HCT116 (cell line): ENCODE data around the gene PLEKHA5. TPM values are rescaled to one million over a fixed set of nuclear protein-coding genes. Genes with fewer than 3 reads are reported as not detected.
"Not testable (repeated sequence)": the region's sequence is repeated elsewhere in the genome, so short reads cannot be mapped to it uniquely, and the experiment has no call there.

ENCODE experiments used
- ATAC-seq: fragments of 200-7000 bp; cut with Tn5 transposase; 2 replicates; pipeline ENCODE4 v1.9.1; 2020; ENCODE audit warnings: mild to moderate bottlenecking, moderate library complexity
- BruUV-seq: library from RNA; stranded (reverse); fragments of 400-500 nt; replicated peaks from 2 replicates; lab custom pipeline; 2021; lab: Mats Ljungman, UMichigan
- CTCF ChIA-PET: fragments of 300-600 bp; sonication (Branson Sonifier 250); formaldehyde crosslinking; loops from one replicate; lab custom pipeline; 2021; ENCODE audit warnings: antibody characterized with exemption; lab: Charles Lee
- POLR2A ChIA-PET: fragments of 300-600, 350-600 bp; sonication (Branson Sonifier 250); formaldehyde crosslinking; loops from one replicate; lab custom pipeline; 2021; ENCODE audit warnings: antibody characterized with exemption; lab: Charles Lee
- RAD21 ChIA-PET, 2 experiments: fragments of 300-600 bp; sonication (Branson Sonifier 250); formaldehyde crosslinking; loops; one replicate each; lab custom pipeline; 2023; ENCODE audit warnings: low total read pairs in 2 of 2; ENCODE audit not compliant: uncharacterized antibody in 2 of 2, unreplicated experiment in 2 of 2, low non-redundant PET in 1 of 2; lab: Charles Lee
- DNase-seq: peaks from one replicate; pipeline ENCODE4 v3.0.0-alpha.2; 2010; ENCODE audit warnings: low read depth, low spot score
- H2AFZ ChIP-seq: fragments of 200-600 bp; shearing (Covaris generic), sonication (generic); 2 replicates; pipeline ENCODE4 v1.6.1; 2017; ENCODE audit warnings: low read depth, mixed run types, mixed read lengths, antibody characterized with exemption, low read length; ENCODE audit not compliant: poor library complexity, severe bottlenecking
- H3K27ac ChIP-seq: 2 replicates; pipeline ENCODE4 v1.5.1; 2012; ENCODE audit warnings: low read depth, low read length
- H3K27me3 ChIP-seq: fragments of 200-600 bp; sonication (generic); 2 replicates; pipeline ENCODE4 v1.6.1; 2016; ENCODE audit warnings: mixed run types, low read length, mixed read lengths; ENCODE audit not compliant: insufficient read depth
- H3K36me3 ChIP-seq, 2 experiments: fragments of 200-500 bp in 1 of 2; fragments of 200-600 bp in 1 of 2; sonication (Bioruptor generic) in 1 of 2; sonication (generic) in 1 of 2; 2 replicates each; pipeline versions ENCODE4 v1.5.1 to v1.6.1; 2014 to 2016; ENCODE audit warnings: low read length in 2 of 2, inconsistent platforms in 1 of 2, mixed read lengths in 1 of 2, mixed run types in 1 of 2; ENCODE audit not compliant: insufficient read depth in 2 of 2, control insufficient read depth in 1 of 2
- H3K4me1 ChIP-seq, 2 experiments: fragments of 200-600 bp in 1 of 2; sonication (generic) in 1 of 2; 2 replicates each; pipeline versions ENCODE4 v1.5.1 to v1.6.1; 2012 to 2017; ENCODE audit warnings: low read length in 2 of 2, inconsistent platforms in 1 of 2, mild to moderate bottlenecking in 1 of 2, mixed read lengths in 1 of 2, mixed run types in 1 of 2, moderate library complexity in 1 of 2; ENCODE audit not compliant: insufficient read depth in 2 of 2, control insufficient read depth in 1 of 2
- H3K4me2 ChIP-seq: fragments of 200-600 bp; sonication (generic); 2 replicates; pipeline ENCODE4 v1.6.1; 2017; ENCODE audit warnings: mixed run types, low read length, mixed read lengths
- H3K4me3 ChIP-seq, 2 experiments: fragments of 200-600 bp in 1 of 2; sonication (generic) in 1 of 2; replicated peaks in 1 of 2; 2 replicates each; pipeline ENCODE4 v1.5.1; 2011 to 2016; ENCODE audit warnings: low read length in 2 of 2, control low read depth in 1 of 2, low read depth in 1 of 2, mild to moderate bottlenecking in 1 of 2, mixed read lengths in 1 of 2, mixed run types in 1 of 2
- H3K79me2 ChIP-seq: fragments of 200-600 bp; sonication (generic); 2 replicates; pipeline ENCODE4 v1.6.1; 2017; ENCODE audit warnings: mild to moderate bottlenecking, mixed run types, low read length, moderate library complexity, mixed read lengths; ENCODE audit not compliant: insufficient read depth
- H3K9ac ChIP-seq: fragments of 200-600 bp; sonication (generic); 2 replicates; pipeline ENCODE4 v1.6.1; 2016; ENCODE audit warnings: low read length, mixed read lengths
- H3K9me2 ChIP-seq: fragments of 200-600 bp; sonication (generic), shearing (Covaris generic); 2 replicates; pipeline ENCODE4 v1.6.1; 2017; ENCODE audit warnings: mixed run types, mild to moderate bottlenecking, moderate library complexity; ENCODE audit not compliant: insufficient read depth
- H3K9me3 ChIP-seq, 2 experiments: fragments of 200-500 bp in 1 of 2; fragments of 200-600 bp in 1 of 2; sonication (Bioruptor generic) in 1 of 2; sonication (generic) in 1 of 2; 2 replicates each; pipeline ENCODE4 v1.6.1; 2014 to 2017; ENCODE audit warnings: low read length in 2 of 2, mixed read lengths in 2 of 2, inconsistent platforms in 1 of 2, low read depth in 1 of 2, mild to moderate bottlenecking in 1 of 2, mixed run types in 1 of 2, moderate library complexity in 1 of 2; ENCODE audit not compliant: control insufficient read depth in 1 of 2, insufficient read depth in 1 of 2
- H4K20me1 ChIP-seq: fragments of 200-600 bp; sonication (generic), shearing (Covaris generic); 2 replicates; pipeline ENCODE4 v1.6.1; 2017; ENCODE audit warnings: mixed run types, mild to moderate bottlenecking, moderate library complexity; ENCODE audit not compliant: insufficient read depth
- CTCF ChIP-seq, 3 experiments: fragments of 200-600 bp in 1 of 3; sonication (generic) in 1 of 3; IDR thresholded peaks in 2 of 3; conservative IDR thresholded peaks in 1 of 3; 2 replicates each; pipeline ENCODE4 v1.5.1; 2012 to 2017; ENCODE audit warnings: low read depth in 2 of 3, low read length in 2 of 3, antibody characterized with exemption in 1 of 3, borderline replicate concordance in 1 of 3, control low read depth in 1 of 3, mild to moderate bottlenecking in 1 of 3, mixed read lengths in 1 of 3, mixed run types in 1 of 3, moderate library complexity in 1 of 3; ENCODE audit not compliant: insufficient read depth in 1 of 3
- EGR1 ChIP-seq: IDR thresholded peaks from 2 replicates; pipeline ENCODE4 v1.6.1; 2012; ENCODE audit warnings: low read depth
- ELF1 ChIP-seq: IDR thresholded peaks from 2 replicates; pipeline ENCODE4 v1.6.1; 2012; ENCODE audit warnings: low read depth, borderline replicate concordance
- EZH2 ChIP-seq: fragments of 200-600 bp; sonication (generic); IDR thresholded peaks from 2 replicates; pipeline ENCODE4 v1.6.1; 2017; ENCODE audit warnings: antibody characterized with exemption, mixed run types
- EZH2phosphoT487 ChIP-seq: fragments of 200-600 bp; IDR thresholded peaks from 2 replicates; pipeline ENCODE4 v1.6.1; 2018; ENCODE audit warnings: antibody characterized with exemption, borderline replicate concordance
- JUND ChIP-seq: IDR thresholded peaks from 2 replicates; pipeline ENCODE4 v1.6.1; 2012
- MAX ChIP-seq: IDR thresholded peaks from 2 replicates; pipeline ENCODE4 v1.6.1; 2012
- POLR2A ChIP-seq: IDR thresholded peaks from 2 replicates; pipeline ENCODE4 v1.7.0; 2011; ENCODE audit warnings: borderline replicate concordance; ENCODE audit not compliant: insufficient read depth, insufficient read length; ENCODE audit errors: extremely low read depth
- POLR2AphosphoS5 ChIP-seq: IDR thresholded peaks from 2 replicates; pipeline ENCODE4 v1.6.1; 2011; ENCODE audit warnings: mild to moderate bottlenecking, low read depth, low read length, moderate library complexity
- RAD21 ChIP-seq: IDR thresholded peaks from 2 replicates; pipeline ENCODE4 v1.6.1; 2012; ENCODE audit warnings: low read depth, mild to moderate bottlenecking
- SRF ChIP-seq: IDR thresholded peaks from 2 replicates; pipeline ENCODE4 v1.6.1; 2012; ENCODE audit warnings: low read depth
- TCF7L2 ChIP-seq: IDR thresholded peaks from 2 replicates; pipeline ENCODE4 v1.7.0; 2011; ENCODE audit warnings: borderline replicate concordance, inconsistent platforms; ENCODE audit not compliant: insufficient read depth, insufficient read length; ENCODE audit errors: extremely low read depth
- YY1 ChIP-seq: IDR thresholded peaks from 2 replicates; pipeline ENCODE4 v1.6.1; 2011; ENCODE audit warnings: low read length, low read depth, moderate library complexity, mild to moderate bottlenecking; ENCODE audit not compliant: insufficient replicate concordance; ENCODE audit errors: extremely low read depth
- ZBTB33 ChIP-seq: IDR thresholded peaks from 2 replicates; pipeline ENCODE4 v1.6.1; 2011; ENCODE audit warnings: mild to moderate bottlenecking, low read length, moderate library complexity; ENCODE audit not compliant: insufficient replicate concordance; ENCODE audit errors: extremely low read depth
- ZFX ChIP-seq: fragments of 450-650 bp; IDR thresholded peaks from 2 replicates; pipeline ENCODE4 v1.6.1; 2017
- intact Hi-C: fragments of 100-400 bp; cut with micrococcal nuclease; formaldehyde crosslinking; loops from 2 replicates; pipeline ENCODE4 v1.10.0; 2022
- total RNA-seq: library from RNA; stranded (reverse); gene quantifications from one replicate; pipeline ENCODE4 v1.2.1, GENCODE V29; 2021; ENCODE audit not compliant: unreplicated experiment
- TF ChIP-seq, protein P1 (sequence below): IDR thresholded peaks from 2 replicates; pipeline ENCODE4 v1.6.1; 2012

PLEKHA5 gene
- total RNA-seq, 1 experiment from 2014 or later = 18.9 TPM

GRCh38 chr12:19398376-19399363 is 269.1 kb downstream of the PLEKHA5 start:
- H3K79me2 ChIP-seq = no peaks in the 10 kb centered on the region
- DNase-seq = no peak
- H3K4me1 ChIP-seq = no peaks in the 10 kb centered on the region
- no peaks in the 10 kb centered on the region for H3K27me3 ChIP-seq
- ATAC-seq = no peak
- H3K9me3 ChIP-seq = no peaks in the 10 kb centered on the region
- TF ChIP-seq ELF1 (no peak), RAD21 (no peak), POLR2A (no peak), MAX (no peak), SRF (no peak), ZBTB33 (no peak), JUND (no peak), EZH2phosphoT487 (no peak), EGR1 (no peak), POLR2AphosphoS5 (no peak), EZH2 (no peak), TCF7L2 (no peak), YY1 (no peak), CTCF (IDR thresholded peaks at IDR 0.05 in 2 of 3, conservative IDR thresholded peaks at IDR 0.05 in 1 of 3; ENCODE audit: borderline replicate concordance in 1 of 3, insufficient read depth in 1 of 3, low read depth in 2 of 3, low read length in 2 of 3) (no peak), ZFX (no peak)
- TF ChIP-seq, protein P1, sequence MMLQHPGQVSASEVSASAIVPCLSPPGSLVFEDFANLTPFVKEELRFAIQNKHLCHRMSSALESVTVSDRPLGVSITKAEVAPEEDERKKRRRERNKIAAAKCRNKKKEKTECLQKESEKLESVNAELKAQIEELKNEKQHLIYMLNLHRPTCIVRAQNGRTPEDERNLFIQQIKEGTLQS = no peak
- H3K27ac ChIP-seq = no peak overlapping the region
- no peaks in the 10 kb centered on the region for H3K9me2 ChIP-seq
- no TSS peak for BruUV-seq
- no peak overlapping the region for H3K4me3 ChIP-seq
- H3K9ac ChIP-seq = no peak overlapping the region
- POLR2A ChIA-PET = interaction anchor here (0.7 kb wide), 1 partner anchor 57 kb away, joined by 3 read pairs; no protein-coding TSS in a partner anchor
- no peaks in the 10 kb centered on the region for H3K36me3 ChIP-seq
- intact Hi-C loops = no loop called here
- no peaks in the 10 kb centered on the region for H4K20me1 ChIP-seq
- no peak overlapping the region for H3K4me2 ChIP-seq
- RAD21 ChIA-PET = no interaction called here
- no peak overlapping the region for H2AFZ ChIP-seq
- CTCF ChIA-PET = no interaction called here

DNA sequence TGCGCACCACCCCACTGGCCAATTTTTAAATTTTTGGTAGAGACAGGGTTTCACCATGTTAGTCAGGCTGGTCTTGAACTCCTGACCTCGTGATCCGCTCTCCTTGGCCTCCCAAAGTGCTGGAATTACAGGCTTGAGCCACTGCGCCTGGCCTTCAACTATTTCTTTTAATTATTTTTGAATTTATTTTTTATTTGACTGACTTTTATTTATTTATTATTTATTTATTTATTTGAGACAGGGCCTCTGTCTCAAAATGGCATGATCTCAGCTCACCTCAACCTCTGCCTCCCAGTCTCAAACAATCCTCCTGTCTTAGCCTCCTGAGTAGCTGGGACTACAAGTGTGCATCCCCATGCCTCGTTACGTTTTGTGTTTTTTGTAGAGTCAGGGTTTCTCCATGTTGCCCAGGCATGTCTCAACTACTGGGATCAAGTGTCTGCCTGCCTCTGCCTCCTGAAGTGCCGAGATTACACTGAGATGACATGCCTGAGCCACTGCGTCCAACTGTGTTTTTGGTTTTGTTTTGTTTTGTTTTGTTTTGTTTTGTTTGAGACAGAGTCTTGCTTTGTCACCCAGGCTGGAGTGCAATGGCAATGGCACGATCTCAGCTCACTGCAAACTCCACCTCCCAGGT is 271.2 kb downstream of the PLEKHA5 start:
- DNase-seq, CTCF ChIA-PET, H3K27ac ChIP-seq, H3K4me1 ChIP-seq, H3K79me2 ChIP-seq, H3K27me3 ChIP-seq, BruUV-seq, intact Hi-C loops, H3K36me3 ChIP-seq, RAD21 ChIA-PET, H2AFZ ChIP-seq, H3K9ac ChIP-seq, H4K20me1 ChIP-seq, ATAC-seq, POLR2A ChIA-PET, H3K4me2 ChIP-seq, H3K9me3 ChIP-seq, H3K4me3 ChIP-seq, H3K9me2 ChIP-seq: not testable (repeated sequence)
